IMR-90 (cell line): ENCODE results near the gene HS6ST3. TPM values are rescaled to one million over a fixed set of nuclear protein-coding genes. Genes with fewer than 3 reads are reported as not detected.

Source experiments
- ATAC-seq: fragments of 200-7000 bp; cut with Tn5 transposase; 2 replicates; pipeline ENCODE4 v1.9.1; 2020; ENCODE audit warnings: low read depth, mild to moderate bottlenecking, moderate library complexity
- BruUV-seq: library from RNA; stranded (reverse); fragments of 400-500 nt; replicated peaks from 2 replicates; lab custom pipeline; 2021; lab: Mats Ljungman, UMichigan
- CTCF ChIA-PET: fragments of 300-600 bp; formaldehyde crosslinking; extraction: SDS; loops from one replicate; lab custom pipeline; 2021; ENCODE audit warnings: antibody characterized with exemption; lab: Yijun Ruan, JAX
- POLR2A ChIA-PET: fragments of 300-600 bp; sonication (Branson Sonifier 250); formaldehyde crosslinking; loops from one replicate; lab custom pipeline; 2022; ENCODE audit warnings: antibody characterized with exemption; ENCODE audit not compliant: unreplicated experiment; lab: Charles Lee
- DNase-seq: peaks from one replicate; pipeline ENCODE4 v3.0.0; 2013
- H2AFZ ChIP-seq: replicated peaks from 2 replicates; pipeline ENCODE3; 2013; ENCODE audit warnings: low read length, mild to moderate bottlenecking; ENCODE audit not compliant: poor library complexity
- H2AK5ac ChIP-seq: 2 replicates; pipeline ENCODE4 v1.6.1; 2013; ENCODE audit warnings: low read depth, low read length, inconsistent platforms
- H2AK9ac ChIP-seq: replicated peaks from 2 replicates; pipeline ENCODE3; 2013; ENCODE audit warnings: mild to moderate bottlenecking, low read depth, low read length, moderate library complexity; ENCODE audit not compliant: poor library complexity
- H2BK120ac ChIP-seq: 2 replicates; pipeline ENCODE4 v1.6.1; 2013; ENCODE audit warnings: low read depth, low read length, inconsistent platforms
- H2BK15ac ChIP-seq: 3 replicates; pipeline ENCODE4 v1.6.1; 2013; ENCODE audit warnings: low read depth, low read length, inconsistent platforms
- H2BK20ac ChIP-seq: 2 replicates; pipeline ENCODE4 v1.6.1; 2013; ENCODE audit warnings: low read depth, mild to moderate bottlenecking, inconsistent platforms, low read length, moderate library complexity
- H2BK5ac ChIP-seq: 2 replicates; pipeline ENCODE4 v1.6.1; 2013; ENCODE audit warnings: mild to moderate bottlenecking, low read depth, low read length, inconsistent platforms; ENCODE audit not compliant: poor library complexity, severe bottlenecking
- H3K14ac ChIP-seq: replicated peaks from 2 replicates; pipeline ENCODE4 v1.6.1; 2013; ENCODE audit warnings: low read depth, low read length, inconsistent platforms
- H3K18ac ChIP-seq: 2 replicates; pipeline ENCODE4 v1.6.1; 2013; ENCODE audit warnings: low read depth, low read length, control low read depth
- H3K23ac ChIP-seq: 2 replicates; pipeline ENCODE4 v1.6.1; 2013; ENCODE audit warnings: low read depth, low read length, inconsistent platforms
- H3K27ac ChIP-seq: 2 replicates; pipeline ENCODE4 v1.5.1; 2013; ENCODE audit warnings: mild to moderate bottlenecking, control low read depth, low read length; ENCODE audit not compliant: insufficient read depth
- H3K27me3 ChIP-seq: 2 replicates; pipeline ENCODE4 v1.6.1; 2013; ENCODE audit warnings: low read length; ENCODE audit not compliant: control insufficient read depth, insufficient read depth
- H3K36me3 ChIP-seq: 2 replicates; pipeline ENCODE4 v1.6.1; 2013; ENCODE audit warnings: low read length, mixed read lengths; ENCODE audit not compliant: control insufficient read depth, insufficient read depth
- H3K4ac ChIP-seq: 2 replicates; pipeline ENCODE4 v1.6.1; 2013; ENCODE audit warnings: low read depth, low read length, inconsistent platforms
- H3K4me1 ChIP-seq: 2 replicates; pipeline ENCODE4 v1.6.1; 2013; ENCODE audit warnings: low read length, mixed read lengths; ENCODE audit not compliant: control insufficient read depth, insufficient read depth
- H3K4me2 ChIP-seq: 2 replicates; pipeline ENCODE4 v1.6.1; 2013; ENCODE audit warnings: low read depth, mild to moderate bottlenecking, control low read depth, low read length, moderate library complexity
- H3K4me3 ChIP-seq: 2 replicates; pipeline ENCODE4 v1.5.1; 2013; ENCODE audit warnings: low read depth, mild to moderate bottlenecking, control low read depth, low read length, moderate library complexity; ENCODE audit not compliant: insufficient read depth
- H3K56ac ChIP-seq: 2 replicates; pipeline ENCODE4 v1.6.1; 2013; ENCODE audit warnings: low read length, inconsistent platforms; ENCODE audit not compliant: insufficient read depth; ENCODE audit errors: extremely low read depth
- H3K79me1 ChIP-seq, 2 experiments: 2 replicates each; pipeline ENCODE4 v1.6.1; 2013; ENCODE audit warnings: low read length in 2 of 2, inconsistent platforms in 1 of 2, low read depth in 1 of 2
- H3K9ac ChIP-seq: 2 replicates; pipeline ENCODE4 v1.6.1; 2013; ENCODE audit warnings: low read depth, low read length, control low read depth
- H3K9me1 ChIP-seq: 2 replicates; pipeline ENCODE4 v1.6.1; 2013; ENCODE audit warnings: low read length, inconsistent platforms; ENCODE audit not compliant: insufficient read depth
- H3K9me3 ChIP-seq: 2 replicates; pipeline ENCODE4 v1.6.1; 2013; ENCODE audit warnings: low read length; ENCODE audit not compliant: control insufficient read depth, insufficient read depth
- H4K20me1 ChIP-seq: 2 replicates; pipeline ENCODE4 v1.6.1; 2013; ENCODE audit warnings: low read length, inconsistent platforms; ENCODE audit not compliant: insufficient read depth
- H4K5ac ChIP-seq: 2 replicates; pipeline ENCODE4 v1.6.1; 2013; ENCODE audit warnings: mild to moderate bottlenecking, low read depth, low read length, control low read depth
- H4K8ac ChIP-seq, 2 experiments: 2 replicates each; pipeline ENCODE4 v1.6.1; 2013; ENCODE audit warnings: low read depth in 2 of 2, low read length in 2 of 2, control low read depth in 1 of 2, inconsistent platforms in 1 of 2
- H4K91ac ChIP-seq: 2 replicates; pipeline ENCODE4 v1.6.1; 2013; ENCODE audit warnings: low read depth, low read length, inconsistent platforms; ENCODE audit not compliant: insufficient read depth
- CEBPB ChIP-seq: IDR thresholded peaks from 2 replicates; pipeline ENCODE4 v1.6.1; 2012; ENCODE audit warnings: low read depth, low read length, improper control_type of control experiment
- MAZ ChIP-seq: IDR thresholded peaks from 2 replicates; pipeline ENCODE4 v1.6.1; 2012; ENCODE audit warnings: low read depth, mild to moderate bottlenecking, low read length, improper control_type of control experiment, moderate library complexity, borderline replicate concordance
- SMC3 ChIP-seq: fragments of 150-350 bp; IDR thresholded peaks from 2 replicates; pipeline ENCODE4 v1.6.1; 2016; ENCODE audit warnings: low read depth, mild to moderate bottlenecking, antibody characterized with exemption, low read length, moderate library complexity
- USF2 ChIP-seq: fragments of 150-350 bp; IDR thresholded peaks from 2 replicates; pipeline ENCODE4 v1.6.1; 2017; ENCODE audit warnings: mild to moderate bottlenecking, antibody characterized with exemption, low read length, low read depth
- WGBS, 2 experiments: methylation state at CpG; one replicate each; pipeline versions ENCODE4 v1.1.5 to v1.1.7; 2013; ENCODE audit warnings: missing lambda C conversion rate in 2 of 2; ENCODE audit not compliant: insufficient read length in 1 of 2; ENCODE audit errors: extremely low coverage in 2 of 2; 5-methylcytosine and 5-hydroxymethylcytosine counted together
- dilution Hi-C: fragments of 300-500 bp; cut with HindIII; formaldehyde crosslinking; loops from one replicate; pipeline ENCODE4 v1.14.3; 2018; ENCODE audit warnings: low sequenced_read_pairs; ENCODE audit not compliant: unreplicated experiment
- in situ Hi-C: fragments of 300-500 bp; cut with MboI; formaldehyde crosslinking; loops from 3 replicates; pipeline ENCODE4 v1.14.3; 2019; ENCODE audit warnings: low sequenced_read_pairs, inconsistent platforms, mixed read lengths
- intact Hi-C: fragments of 100-400 bp; cut with micrococcal nuclease; formaldehyde crosslinking; loops from 2 replicates; pipeline ENCODE4 v1.10.0; 2022
- polyA plus RNA-seq, 3 experiments: library from polyadenylated mRNA; depleted of rRNA; stranded (reverse); fragments of >200 nt; gene quantifications; 2 replicates each; pipeline ENCODE4 v1.2.3, GENCODE V29; 2012; ENCODE audit warnings: low replicate concordance in 1 of 3
- total RNA-seq: library from RNA; depleted of rRNA; stranded (reverse); fragments of >200 nt; gene quantifications from 2 replicates; pipeline ENCODE4 v1.2.3, GENCODE V29; 2012
- TF ChIP-seq, protein P1 (sequence below): conservative IDR thresholded peaks from 2 replicates; pipeline ENCODE4 v1.5.1; 2012; ENCODE audit warnings: mild to moderate bottlenecking, low read depth, low read length, improper control_type of control experiment

Gene HS6ST3
- total and polyA plus RNA-seq, 2 of the 4 experiments (the other 2 are of a cell fraction) = not detected

GRCh38 chr13:96449920-96450319, 360.0 kb downstream of the HS6ST3 start:
- Histone ChIP-seq H4K5ac (no peak overlapping the region), H2AK5ac (no peak overlapping the region), H3K4ac (no peak overlapping the region), H3K9me3 (peaks cover 3% of the 10 kb centered on the region; the same call in 1 of the 2 replicates), H3K18ac (no peak overlapping the region), H4K91ac (no peak overlapping the region), H2AK9ac (no peak overlapping the region), H4K20me1 (no peaks in the 10 kb centered on the region), H3K14ac (no peak overlapping the region), H2AFZ (no peak overlapping the region), H2BK20ac (no peak overlapping the region), H3K27ac (no peak overlapping the region), H3K4me2 (no peak overlapping the region), H4K8ac (no peak overlapping the region), H3K56ac (no peak overlapping the region), H3K4me3 (no peak overlapping the region), H3K27me3 (no peaks in the 10 kb centered on the region), H2BK15ac (no peak overlapping the region), H3K23ac (no peak overlapping the region), H3K4me1 (no peaks in the 10 kb centered on the region), H2BK5ac (no peak overlapping the region), H3K9ac (no peak overlapping the region), H3K9me1 (no peaks in the 10 kb centered on the region), H3K79me1 (no peaks in the 10 kb centered on the region), H2BK120ac (no peak overlapping the region), H3K36me3 (no peaks in the 10 kb centered on the region)
- no peak for DNase-seq
- TF ChIP-seq CEBPB (no peak), USF2 (no peak), SMC3 (no peak), MAZ (no peak)
- TF ChIP-seq, protein P1, sequence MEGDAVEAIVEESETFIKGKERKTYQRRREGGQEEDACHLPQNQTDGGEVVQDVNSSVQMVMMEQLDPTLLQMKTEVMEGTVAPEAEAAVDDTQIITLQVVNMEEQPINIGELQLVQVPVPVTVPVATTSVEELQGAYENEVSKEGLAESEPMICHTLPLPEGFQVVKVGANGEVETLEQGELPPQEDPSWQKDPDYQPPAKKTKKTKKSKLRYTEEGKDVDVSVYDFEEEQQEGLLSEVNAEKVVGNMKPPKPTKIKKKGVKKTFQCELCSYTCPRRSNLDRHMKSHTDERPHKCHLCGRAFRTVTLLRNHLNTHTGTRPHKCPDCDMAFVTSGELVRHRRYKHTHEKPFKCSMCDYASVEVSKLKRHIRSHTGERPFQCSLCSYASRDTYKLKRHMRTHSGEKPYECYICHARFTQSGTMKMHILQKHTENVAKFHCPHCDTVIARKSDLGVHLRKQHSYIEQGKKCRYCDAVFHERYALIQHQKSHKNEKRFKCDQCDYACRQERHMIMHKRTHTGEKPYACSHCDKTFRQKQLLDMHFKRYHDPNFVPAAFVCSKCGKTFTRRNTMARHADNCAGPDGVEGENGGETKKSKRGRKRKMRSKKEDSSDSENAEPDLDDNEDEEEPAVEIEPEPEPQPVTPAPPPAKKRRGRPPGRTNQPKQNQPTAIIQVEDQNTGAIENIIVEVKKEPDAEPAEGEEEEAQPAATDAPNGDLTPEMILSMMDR = no peak
- POLR2A ChIA-PET = no interaction called here
- in situ Hi-C loops (no loop called here), dilution Hi-C loops (no loop called here), intact Hi-C loops (no loop called here)
- CTCF ChIA-PET = no interaction called here
- no peak for ATAC-seq
- no TSS peak for BruUV-seq
- WGBS, 2 experiments = no CpG with 5 or more reads among the region's 1 CpG
